ENCODE results near the gene CRYL1. TPM values are rescaled to one million over a fixed set of nuclear protein-coding genes. Genes with fewer than 3 reads are reported as not detected.

The CRYL1 gene
- total RNA-seq, 1 donor from 2014 or later = 29.4 TPM

- TF ChIP-seq CTCF (IDR thresholded peaks at IDR 0.05; ENCODE audit: unreplicated experiment) = no peak
- Mint-ChIP-seq H3K9me3 (peaks cover 26% of the 10 kb centered on the region), H3K36me3 (peaks cover 25% of the 10 kb centered on the region), H3K4me1 (peaks cover 7% of the 10 kb centered on the region), H3K4me3 (no peak overlapping the region), H3K27me3 (ENCODE audit: low read depth) (no peaks in the 10 kb centered on the region), H3K27ac (no peak overlapping the region)
- no peak for DNase-seq (ENCODE audit: low spot score in 2 of 2, unreplicated experiment in 2 of 2)
Observed at GRCh38 chr13:20456737-20457136, 68.9 kb downstream of the CRYL1 start.

GRCh38 chr13:20451397-20451796, 74.3 kb downstream of the CRYL1 start:
- no peak overlapping the region for H3K27ac Mint-ChIP-seq
- TF ChIP-seq CTCF (IDR thresholded peaks at IDR 0.05; ENCODE audit: unreplicated experiment) = no peak
- H3K9me3 Mint-ChIP-seq = peaks cover 64% of the 10 kb centered on the region
- H3K4me3 Mint-ChIP-seq = no peak overlapping the region
- no peak for DNase-seq (ENCODE audit: low spot score in 2 of 2, unreplicated experiment in 2 of 2)
- peaks cover 47% of the 10 kb centered on the region for H3K36me3 Mint-ChIP-seq
- no peaks in the 10 kb centered on the region for H3K4me1 Mint-ChIP-seq
- H3K27me3 Mint-ChIP-seq (ENCODE audit: low read depth) = no peaks in the 10 kb centered on the region

GRCh38 chr13:20448470-20448869, 77.2 kb downstream of the CRYL1 start:
- DNase-seq (ENCODE audit: low spot score in 2 of 2, unreplicated experiment in 2 of 2) = no peak
- peaks cover 59% of the 10 kb centered on the region for H3K9me3 Mint-ChIP-seq
- H3K4me3 Mint-ChIP-seq = no peak overlapping the region
- no peak for TF ChIP-seq CTCF (IDR thresholded peaks at IDR 0.05; ENCODE audit: unreplicated experiment)
- no peak overlapping the region for H3K27ac Mint-ChIP-seq
- peaks cover 48% of the 10 kb centered on the region for H3K36me3 Mint-ChIP-seq
- H3K27me3 Mint-ChIP-seq (ENCODE audit: low read depth) = no peaks in the 10 kb centered on the region
- H3K4me1 Mint-ChIP-seq = no peaks in the 10 kb centered on the region

- Mint-ChIP-seq H3K9me3 (peaks cover 49% of the 10 kb centered on the region), H3K4me3 (no peak overlapping the region), H3K4me1 (peaks cover 10% of the 10 kb centered on the region), H3K27ac (no peak overlapping the region), H3K36me3 (peaks cover 41% of the 10 kb centered on the region), H3K27me3 (ENCODE audit: low read depth) (no peaks in the 10 kb centered on the region)
- TF ChIP-seq CTCF (IDR thresholded peaks at IDR 0.05; ENCODE audit: unreplicated experiment) = no peak
- no peak for DNase-seq (ENCODE audit: low spot score in 2 of 2, unreplicated experiment in 2 of 2)
Observed at GRCh38 chr13:20446900-20447299, 78.8 kb downstream of the CRYL1 start.

GRCh38 chr13:20446405-20446804, 79.3 kb downstream of the CRYL1 start:
- H3K27ac Mint-ChIP-seq = no peak overlapping the region
- H3K9me3 Mint-ChIP-seq = peaks cover 46% of the 10 kb centered on the region
- peaks cover 39% of the 10 kb centered on the region for H3K36me3 Mint-ChIP-seq
- DNase-seq (ENCODE audit: low spot score in 2 of 2, unreplicated experiment in 2 of 2) = no peak
- no peaks in the 10 kb centered on the region for H3K27me3 Mint-ChIP-seq (ENCODE audit: low read depth)
- TF ChIP-seq CTCF (IDR thresholded peaks at IDR 0.05; ENCODE audit: unreplicated experiment) = no peak
- peaks cover 13% of the 10 kb centered on the region for H3K4me1 Mint-ChIP-seq
- H3K4me3 Mint-ChIP-seq = no peak overlapping the region

- no peak for TF ChIP-seq CTCF (IDR thresholded peaks at IDR 0.05; ENCODE audit: unreplicated experiment)
- DNase-seq (ENCODE audit: low spot score in 2 of 2, unreplicated experiment in 2 of 2) = no peak
- peaks cover 24% of the 10 kb centered on the region for H3K36me3 Mint-ChIP-seq
- H3K4me3 Mint-ChIP-seq = no peak overlapping the region
- no peaks in the 10 kb centered on the region for H3K27me3 Mint-ChIP-seq (ENCODE audit: low read depth)
- H3K27ac Mint-ChIP-seq = peak overlapping the region; percentile 40
- peaks cover 21% of the 10 kb centered on the region for H3K9me3 Mint-ChIP-seq
- peaks cover 22% of the 10 kb centered on the region for H3K4me1 Mint-ChIP-seq
Observed at GRCh38 chr13:20442798-20443381, 82.8 kb downstream of the CRYL1 start.

All from mesothelial cell of epicardium (in vitro differentiated cells).